ENCODE data around the gene THRB.

THRB gene

DNA sequence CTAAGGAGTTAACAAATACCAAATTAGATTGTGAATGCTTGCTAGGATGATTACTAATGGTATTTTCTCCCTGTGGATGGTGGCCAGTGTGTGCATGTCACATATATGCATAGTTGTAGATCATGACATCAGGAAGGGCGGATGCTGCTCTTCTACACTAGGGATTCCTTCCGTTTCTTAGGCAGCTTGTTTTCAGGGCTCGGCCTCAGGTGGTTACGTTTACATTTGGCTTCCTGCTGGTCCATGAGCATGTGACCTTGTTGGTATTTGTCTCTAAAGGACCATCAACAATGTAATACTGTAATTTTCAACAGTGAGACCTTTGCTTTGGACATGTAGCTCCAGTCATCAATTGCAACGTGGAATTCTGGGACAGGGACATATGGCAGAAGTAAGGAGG is 328.1 kb downstream of the THRB start:
- ATAC-seq, result no peak

DNA sequence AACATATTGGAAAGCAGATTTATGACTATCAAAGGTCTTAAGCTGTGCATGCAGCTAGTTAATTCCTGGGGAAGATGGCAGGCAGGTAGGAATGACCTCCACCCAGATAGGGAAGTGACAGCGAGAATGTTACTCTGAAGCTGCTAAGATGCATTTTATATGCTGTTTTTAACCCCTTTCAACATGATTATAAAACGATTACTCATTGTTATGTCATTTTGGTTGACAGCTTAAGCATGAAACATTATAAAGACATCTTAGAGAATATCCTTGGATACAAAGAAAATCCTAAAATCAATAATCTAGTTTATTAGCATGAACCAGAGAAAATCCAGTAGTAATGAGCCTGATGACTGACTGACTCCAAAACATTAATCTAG is 329.1 kb downstream of the THRB start:
- ATAC-seq, result no peak

GRCh38 chr3:24164967-24165602 is 329.6 kb downstream of the THRB start:
- ATAC-seq, result no peak

DNA sequence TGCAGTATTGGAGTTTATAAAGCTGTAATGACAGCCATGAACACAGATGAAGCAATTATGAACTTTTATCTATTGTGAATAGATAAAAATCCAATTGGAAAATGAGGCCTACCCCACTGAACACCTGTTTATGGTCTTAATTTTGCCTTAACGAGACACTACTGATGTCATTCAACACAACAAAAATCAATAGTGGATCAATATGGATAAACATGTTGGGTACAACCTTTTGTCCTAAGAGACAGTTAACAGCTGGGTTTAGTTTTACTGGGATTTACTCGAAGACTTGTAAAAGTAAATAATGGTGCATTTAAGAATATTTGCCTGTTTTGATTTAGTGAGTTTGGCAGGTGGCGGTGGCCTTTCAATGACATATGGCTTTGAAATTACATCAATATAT is 331.7 kb downstream of the THRB start:
- ATAC-seq, result no peak

- no peak for ATAC-seq
These were observed 332.8 kb downstream of the THRB start for GRCh38 chr3:24161841-24162240.

- no peak for ATAC-seq
These were observed 334.1 kb downstream of the THRB start for GRCh38 chr3:24160424-24161095.

DNA sequence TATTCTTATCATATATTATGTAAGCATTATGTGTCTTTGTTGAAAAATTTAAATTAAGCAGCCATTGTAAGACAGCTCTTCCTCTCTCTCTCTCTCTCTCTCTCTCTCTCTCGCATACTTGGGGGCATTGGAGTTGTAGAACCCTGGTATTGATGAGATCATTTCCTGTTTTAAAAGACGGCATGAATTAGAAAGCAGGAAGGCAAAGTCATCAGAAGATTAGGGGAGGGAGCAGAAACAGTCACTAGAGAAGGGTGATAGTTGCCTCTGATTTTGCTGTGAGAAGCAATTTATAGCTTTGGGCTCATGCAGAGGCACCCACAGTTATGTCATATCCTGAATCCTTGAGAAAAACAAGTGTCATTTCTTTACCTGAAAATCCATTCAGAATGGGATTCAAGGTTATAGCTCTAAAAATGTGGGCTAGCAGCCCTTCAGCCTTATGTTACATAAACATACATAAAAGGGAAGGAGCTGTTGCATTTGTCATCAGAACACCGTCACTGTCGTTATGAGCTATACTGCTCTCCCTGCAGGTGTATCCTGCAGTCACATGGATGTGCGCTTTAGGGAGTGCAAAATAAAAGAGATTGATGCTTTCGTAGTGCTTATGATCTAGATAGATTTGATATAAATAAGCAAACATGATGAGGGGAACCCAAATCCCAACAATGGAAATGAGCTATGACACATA is 335.7 kb downstream of the THRB start:
- ATAC-seq, result no peak

DNA sequence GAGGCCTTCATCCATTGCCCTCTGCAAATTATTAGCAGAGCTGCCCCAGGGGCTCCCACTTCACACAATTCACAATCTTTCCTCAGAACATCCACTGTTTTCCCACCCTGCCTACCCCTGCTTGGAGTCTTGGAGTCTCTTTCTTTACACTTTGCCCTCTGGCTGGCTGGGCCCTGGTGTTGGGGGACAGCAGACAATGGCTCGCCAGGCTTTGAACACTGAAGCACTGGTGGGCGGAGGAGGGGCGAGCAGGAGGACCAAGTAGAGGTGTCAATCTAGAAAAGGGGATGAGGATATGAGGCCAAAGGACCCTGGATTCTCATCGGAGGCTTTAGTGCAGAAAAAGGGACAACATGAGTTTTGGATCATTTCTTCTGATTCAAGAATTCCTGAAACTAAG is 337.5 kb downstream of the THRB start:
- ATAC-seq, result no peak

DNA sequence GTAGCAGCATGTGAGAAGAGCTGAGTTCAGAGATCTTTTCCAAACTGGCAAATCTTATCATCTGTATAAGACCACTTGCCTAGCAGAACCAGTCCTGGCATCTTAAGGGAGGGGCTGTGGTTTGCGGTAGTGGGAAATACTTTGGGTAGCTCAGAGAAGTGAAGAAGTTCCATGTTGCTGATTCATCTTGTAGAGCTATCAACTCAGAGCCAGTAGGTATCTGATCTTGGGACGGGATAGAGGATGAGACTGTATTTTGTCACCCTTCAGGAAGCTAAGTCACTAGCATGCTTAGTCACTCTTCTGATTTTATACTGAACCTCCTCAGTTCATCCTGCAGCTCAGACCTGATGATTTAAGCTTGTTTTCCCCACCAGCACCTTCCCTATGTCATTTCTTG is 338.2 kb downstream of the THRB start:
- no peak for ATAC-seq

GRCh38 chr3:24155276-24155675 is 339.4 kb downstream of the THRB start:
- ATAC-seq, result no peak

DNA sequence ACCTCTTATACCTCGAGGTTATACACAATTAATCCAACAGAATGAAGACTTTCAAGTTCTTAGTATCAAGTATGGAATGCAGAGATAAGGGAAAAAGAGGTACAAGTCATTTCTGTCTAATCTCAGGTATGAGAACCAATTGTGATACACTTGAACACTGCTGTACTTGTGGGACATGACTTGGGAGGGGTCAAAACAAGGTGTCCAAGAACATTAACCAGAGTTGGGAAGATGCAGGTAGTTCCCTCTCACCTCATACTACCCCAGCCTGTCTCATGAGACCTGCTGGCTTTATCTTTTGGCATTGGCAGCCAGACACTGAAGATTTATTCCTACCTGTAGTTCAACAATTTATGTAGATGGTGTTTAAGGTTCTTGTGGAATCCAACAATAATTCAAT is 339.9 kb downstream of the THRB start:
- ATAC-seq, result no peak

DNA sequence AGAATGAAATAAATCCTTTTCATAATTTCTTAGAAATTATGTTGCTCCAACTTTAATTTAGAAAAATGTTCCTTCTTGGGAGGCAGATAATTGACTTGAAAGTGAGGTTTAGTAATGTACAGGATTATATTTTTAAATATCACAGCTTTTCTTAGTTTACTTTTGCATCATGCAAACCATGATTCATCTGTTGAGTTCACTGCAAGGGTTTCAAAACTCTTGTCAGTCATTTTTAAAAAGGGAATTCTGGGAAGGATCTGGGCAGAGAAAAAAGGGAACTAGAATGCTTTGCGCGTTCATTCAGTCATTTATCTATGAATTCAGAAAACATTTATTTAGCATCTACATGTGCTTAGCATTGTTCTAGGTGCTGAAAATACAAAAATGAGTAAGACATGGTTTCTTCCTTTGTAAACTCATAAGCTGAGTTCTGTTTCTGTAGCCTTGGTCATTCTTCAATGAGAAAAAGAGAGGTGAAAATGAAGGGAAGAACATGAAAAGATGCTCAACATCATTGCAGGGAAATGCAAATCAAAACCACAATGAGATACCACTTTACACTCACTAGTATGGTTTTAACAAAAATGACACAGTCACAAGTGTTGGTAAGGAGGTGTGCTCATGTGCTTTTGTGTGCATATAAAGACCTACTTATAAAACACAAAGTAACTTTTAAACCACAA is 340.5 kb downstream of the THRB start:
- no peak for ATAC-seq

DNA sequence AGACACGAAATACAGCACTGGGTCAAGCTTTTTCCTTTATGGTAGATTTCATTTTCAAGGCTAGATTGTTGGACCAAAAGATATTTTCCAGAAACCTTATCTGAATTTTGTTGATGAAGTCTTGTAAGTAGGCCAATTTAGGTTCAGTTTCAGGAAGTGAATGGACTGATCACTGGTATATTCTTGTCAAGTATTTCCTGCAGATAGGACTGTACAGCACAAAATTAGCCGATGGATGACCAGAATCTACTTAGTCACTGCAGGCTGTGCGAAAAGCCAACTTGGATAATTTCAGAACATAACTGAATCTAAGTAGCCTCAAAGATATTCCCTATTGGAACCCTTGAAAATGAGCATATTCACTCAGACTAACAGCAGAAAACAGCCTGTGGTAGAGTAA is 343.1 kb downstream of the THRB start:
- ATAC-seq, result no peak

- ATAC-seq, result no peak
These were observed 345.6 kb downstream of the THRB start for GRCh38 chr3:24149032-24149431.

DNA sequence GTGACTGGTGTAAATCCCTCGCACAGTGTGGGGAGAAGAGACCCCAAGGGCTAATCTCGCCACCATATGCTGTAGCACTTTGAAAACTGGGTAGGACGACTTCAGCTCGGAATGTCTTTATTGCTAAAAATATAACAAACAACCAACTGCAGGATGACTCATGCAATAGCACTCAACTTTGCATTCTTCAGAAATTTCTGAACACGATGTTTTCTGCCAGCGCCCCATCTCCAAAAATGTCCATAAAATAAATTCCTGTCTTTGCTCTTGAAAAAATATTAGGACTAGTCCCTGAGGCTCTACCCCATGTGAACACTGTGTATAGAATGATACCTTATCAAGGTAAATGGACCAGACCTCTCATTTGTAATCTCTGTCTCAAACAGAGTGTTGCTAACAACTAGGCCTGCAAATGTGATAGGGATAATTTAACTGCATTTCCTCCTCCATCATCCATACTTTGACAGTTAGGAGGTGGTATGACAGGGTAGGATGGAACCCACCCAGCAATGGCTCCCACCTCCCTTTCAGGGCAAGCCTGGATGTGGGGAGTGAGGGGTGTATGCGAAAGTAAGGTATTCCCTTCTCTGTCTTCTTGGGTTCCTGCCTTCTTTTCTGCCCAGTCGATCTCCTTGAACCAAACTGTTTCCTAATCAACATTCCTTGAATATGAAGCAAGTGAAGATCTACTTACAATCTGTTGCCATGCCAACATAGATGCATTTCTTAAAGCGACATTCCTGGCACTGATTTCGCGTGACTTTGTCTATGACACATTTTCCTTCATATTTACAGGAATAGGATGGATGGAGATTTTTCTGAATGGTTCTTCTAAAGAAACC is 348.4 kb downstream of the THRB start:
- ATAC-seq, result no peak

DNA sequence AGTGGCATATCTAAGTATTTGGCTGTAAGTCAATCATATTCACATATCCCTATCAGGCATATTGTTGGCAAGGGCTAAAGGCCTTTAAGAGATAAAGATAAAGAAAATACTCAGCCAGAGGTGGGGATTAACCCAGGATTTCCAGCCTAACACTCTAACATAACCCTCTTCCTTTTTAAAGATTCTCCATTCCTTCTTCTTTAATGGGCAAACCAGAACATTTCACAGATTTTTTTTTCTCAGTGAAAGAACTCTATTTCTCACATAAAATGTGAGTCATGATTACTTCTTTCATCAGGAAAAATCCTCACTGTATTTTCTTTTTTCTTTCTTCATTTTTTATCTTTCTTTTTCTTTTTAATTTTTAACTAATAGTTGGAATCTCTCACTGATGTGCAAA is 349.2 kb downstream of the THRB start:
- ATAC-seq, result no peak

DNA sequence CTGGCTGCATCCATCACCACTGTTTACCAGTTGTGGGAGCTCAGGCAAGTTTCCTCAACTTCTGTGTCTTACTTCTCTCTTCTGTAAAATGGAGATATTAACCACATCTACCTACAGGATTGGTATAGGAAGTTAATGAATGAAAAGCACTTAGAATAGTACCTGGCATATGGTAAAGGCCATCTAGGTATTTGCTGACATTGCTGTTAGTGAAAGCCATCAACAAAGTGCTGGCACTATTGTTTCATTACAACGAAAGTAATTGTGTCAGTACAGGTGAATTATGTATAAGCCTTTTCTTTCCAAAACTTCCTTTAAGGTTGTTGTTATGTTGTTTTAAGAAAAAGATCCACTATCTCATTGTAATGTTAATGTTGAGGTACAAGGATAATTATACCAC is 352.5 kb downstream of the THRB start:
- ATAC-seq, result no peak

DNA sequence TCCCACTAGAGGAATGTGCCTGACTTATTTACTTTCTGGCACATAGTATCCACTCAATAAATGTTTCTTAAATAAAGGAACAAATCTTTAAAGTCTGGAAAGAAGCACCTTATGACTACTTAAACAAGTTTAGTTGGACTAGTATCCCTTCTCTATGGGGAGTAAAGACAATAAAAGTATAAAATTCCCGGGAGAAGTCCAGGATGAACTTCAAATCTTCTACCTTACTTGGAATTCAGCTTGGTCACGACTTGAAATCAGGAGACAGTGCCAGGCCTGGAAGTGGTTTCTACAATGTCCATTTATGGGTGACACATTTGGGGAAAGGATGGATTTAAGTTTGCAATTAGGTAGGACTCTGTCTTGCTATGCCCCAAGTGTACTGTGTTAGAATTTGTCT is 353.1 kb downstream of the THRB start:
- ATAC-seq, result no peak

GRCh38 chr3:24139463-24140412 is 354.9 kb downstream of the THRB start:
- no peak for ATAC-seq

GRCh38 chr3:24138876-24139256 is 355.8 kb downstream of the THRB start:
- ATAC-seq, result no peak
